OCI-LY1 (cell line): ENCODE measurements around the gene TXNDC16.

Experiments used
- CTCF ChIP-seq: fragments of 200-600 bp; sonication (generic), shearing (Covaris generic); IDR thresholded peaks from 2 replicates; pipeline ENCODE4 v1.5.1; 2017; ENCODE audit warnings: mild to moderate bottlenecking, antibody characterized with exemption, low read length, moderate library complexity, mixed read lengths
- EZH2 ChIP-seq: fragments of 200-600 bp; sonication (generic), shearing (Covaris generic); IDR thresholded peaks from 2 replicates; pipeline ENCODE4 v1.8.0; 2017; ENCODE audit warnings: borderline replicate concordance, mixed run types, mild to moderate bottlenecking, antibody characterized with exemption, low read length, moderate library complexity, mixed read lengths

- TF ChIP-seq CTCF (no peak), EZH2 (no peak)
Measured at GRCh38 chr14:52563120-52563519, 10.8 kb upstream of the TXNDC16 start.
